ENCODE results near the gene MED13L.

DNA sequence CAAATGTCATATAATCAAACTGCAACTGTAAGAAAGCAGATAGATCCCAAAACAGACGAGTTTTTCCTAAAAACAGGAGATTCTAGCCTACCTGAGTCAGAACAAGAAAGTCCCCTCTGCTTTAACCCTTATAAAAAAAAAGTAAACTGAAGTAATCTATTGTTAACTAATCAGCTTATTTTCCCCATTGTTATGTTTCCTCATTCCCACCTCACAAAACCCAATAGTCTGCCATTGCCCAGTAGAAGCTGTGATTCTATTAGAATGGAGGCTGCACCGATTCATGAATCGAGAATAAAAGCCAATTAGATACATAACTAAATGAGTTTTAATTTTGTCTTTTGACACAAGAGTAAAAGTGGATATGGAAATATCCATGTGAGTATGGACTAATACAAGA lies 115.4 kb downstream of the MED13L start:
- TF ChIP-seq, protein P1, sequence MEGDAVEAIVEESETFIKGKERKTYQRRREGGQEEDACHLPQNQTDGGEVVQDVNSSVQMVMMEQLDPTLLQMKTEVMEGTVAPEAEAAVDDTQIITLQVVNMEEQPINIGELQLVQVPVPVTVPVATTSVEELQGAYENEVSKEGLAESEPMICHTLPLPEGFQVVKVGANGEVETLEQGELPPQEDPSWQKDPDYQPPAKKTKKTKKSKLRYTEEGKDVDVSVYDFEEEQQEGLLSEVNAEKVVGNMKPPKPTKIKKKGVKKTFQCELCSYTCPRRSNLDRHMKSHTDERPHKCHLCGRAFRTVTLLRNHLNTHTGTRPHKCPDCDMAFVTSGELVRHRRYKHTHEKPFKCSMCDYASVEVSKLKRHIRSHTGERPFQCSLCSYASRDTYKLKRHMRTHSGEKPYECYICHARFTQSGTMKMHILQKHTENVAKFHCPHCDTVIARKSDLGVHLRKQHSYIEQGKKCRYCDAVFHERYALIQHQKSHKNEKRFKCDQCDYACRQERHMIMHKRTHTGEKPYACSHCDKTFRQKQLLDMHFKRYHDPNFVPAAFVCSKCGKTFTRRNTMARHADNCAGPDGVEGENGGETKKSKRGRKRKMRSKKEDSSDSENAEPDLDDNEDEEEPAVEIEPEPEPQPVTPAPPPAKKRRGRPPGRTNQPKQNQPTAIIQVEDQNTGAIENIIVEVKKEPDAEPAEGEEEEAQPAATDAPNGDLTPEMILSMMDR (IDR thresholded peaks at IDR 0.05), result no peak
- TF ChIP-seq POLR2A (IDR thresholded peaks at IDR 0.05) (no peak), EP300 (IDR thresholded peaks at IDR 0.05; ENCODE audit: low read depth) (no peak), POLR2AphosphoS5 (IDR thresholded peaks at IDR 0.05) (no peak)

Data from transverse colon (tissue), 4 donors.